HL-60/S4 treated with retinoic acid at 250 ng/mL for 4 days and 3 days (cell line): ENCODE results near the gene PSMA2.
"Not testable (repeated sequence)": the region's sequence is repeated elsewhere in the genome, so short reads cannot be mapped to it uniquely, and the experiment has no call there.

Source experiments
- in situ Hi-C: fragments of 300-500 bp; cut with MboI; formaldehyde crosslinking; loops from 2 replicates; pipeline ENCODE4 v1.7.0; 2022; ENCODE audit warnings: low sequenced_read_pairs

Gene PSMA2

DNA sequence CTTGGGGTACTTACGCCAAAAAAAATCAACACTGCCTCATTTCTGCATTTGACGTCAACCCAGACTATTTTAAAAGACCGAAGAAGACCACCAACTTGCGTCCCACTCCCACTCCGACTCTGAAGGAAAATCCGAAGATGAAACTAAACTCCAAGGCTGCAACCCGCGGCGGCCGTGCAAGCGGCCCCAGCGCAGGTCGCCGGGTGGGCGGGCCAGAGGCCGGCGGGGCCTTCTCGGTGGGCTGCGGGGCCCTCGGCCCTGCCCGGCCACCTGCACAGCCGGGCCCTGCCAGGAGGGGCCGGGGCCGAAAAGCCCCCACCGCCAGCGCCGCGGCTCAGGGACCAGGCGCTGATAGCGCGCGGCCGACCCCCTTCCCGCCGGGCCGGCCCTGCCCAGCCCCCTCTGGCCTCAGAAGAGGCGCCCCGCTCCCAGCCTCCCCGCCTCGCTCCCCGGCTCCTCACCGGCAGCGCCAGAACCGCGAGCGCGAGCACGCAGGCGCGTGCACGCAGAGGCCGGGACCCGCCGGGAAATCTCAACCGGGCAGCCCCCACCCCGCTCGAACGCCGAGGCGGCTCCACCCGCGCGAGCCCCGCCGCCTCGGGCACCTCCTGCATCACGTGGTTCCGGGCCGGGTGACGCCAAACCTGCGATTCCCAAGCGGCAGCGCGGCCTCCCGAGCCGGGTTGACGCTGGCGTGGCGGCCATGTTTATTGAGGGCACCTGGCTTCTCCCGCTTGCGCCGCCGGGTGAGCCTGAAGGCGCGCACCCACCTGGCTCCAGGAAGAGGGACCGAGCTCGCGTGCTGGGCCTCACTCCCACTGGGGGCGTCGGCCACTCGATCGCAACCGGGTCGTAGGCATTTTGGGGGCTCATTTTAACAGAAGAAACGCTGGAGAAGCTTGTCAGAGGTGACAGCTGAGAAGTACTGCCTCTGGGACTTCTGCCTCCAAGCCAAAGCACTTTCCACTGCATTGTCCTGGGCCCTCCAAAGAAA is 20.2 kb downstream of the PSMA2 start, which contains the start of gene C7orf25:
TSS of gene C7orf25 (minus strand) at position 617 of the 994 bp plus-strand sequence. CDS start 1,170 bp downstream, outside the sequence.
- in situ Hi-C loops = no loop called here

DNA sequence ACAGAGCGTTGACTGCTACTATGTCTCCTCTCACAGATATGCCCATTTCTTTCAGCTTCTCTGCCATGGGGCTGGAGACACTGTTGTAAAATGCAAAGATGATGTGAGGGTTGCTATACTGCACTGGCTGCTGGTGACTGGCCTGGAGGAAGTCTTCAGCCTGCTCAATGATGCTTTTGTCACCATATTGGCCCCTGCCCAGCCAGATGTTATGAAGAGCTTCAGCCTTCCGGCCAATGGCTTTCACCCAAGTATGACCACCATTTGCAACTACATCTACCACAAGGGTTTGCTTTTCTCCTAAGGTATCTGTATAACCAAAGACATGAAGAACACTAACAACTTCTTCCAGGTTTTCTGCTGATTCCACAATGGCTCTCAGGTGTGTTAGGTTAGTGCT is 21.7 kb downstream of the PSMA2 start:
- in situ Hi-C loops = no loop called here

DNA sequence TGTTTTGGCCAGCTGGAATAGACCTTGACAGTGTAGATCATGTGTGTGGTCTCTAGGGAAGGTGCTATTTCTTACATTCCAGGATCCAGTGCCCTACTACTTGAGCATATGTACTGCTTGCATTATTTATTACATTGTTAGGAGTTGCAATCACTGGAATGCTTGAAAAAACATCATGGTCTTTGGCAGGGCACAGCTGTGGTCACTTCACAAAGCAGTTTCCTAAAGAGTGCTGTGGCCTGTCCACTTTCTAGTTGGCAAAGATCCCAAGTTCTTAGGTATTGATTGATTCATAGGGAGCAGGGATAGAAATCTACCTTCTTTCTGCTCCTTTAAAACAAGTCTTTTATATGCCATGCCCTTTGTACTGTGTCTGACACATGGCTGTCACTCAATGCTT is 24.7 kb downstream of the PSMA2 start:
- in situ Hi-C loops = no loop called here

DNA sequence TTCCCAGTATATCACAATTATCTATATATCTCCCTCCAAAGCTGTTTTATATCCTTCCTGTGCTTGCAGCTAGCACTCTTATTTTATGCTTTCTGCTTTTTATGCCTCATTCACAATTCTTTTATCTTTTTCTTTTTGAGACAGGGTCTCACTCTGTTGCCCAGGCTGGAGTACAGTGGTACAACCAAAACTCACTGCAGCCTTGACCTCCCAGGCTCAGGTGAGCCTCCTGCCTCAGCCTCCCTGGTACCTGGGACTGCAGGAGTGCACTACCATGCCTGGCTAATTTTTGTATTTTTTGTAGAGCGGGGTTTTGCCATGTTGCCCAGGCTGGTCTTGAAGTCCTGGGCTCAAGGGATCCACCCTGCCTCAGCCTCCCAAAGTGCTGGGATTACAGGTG is 25.8 kb downstream of the PSMA2 start:
- in situ Hi-C loops = no loop called here

DNA sequence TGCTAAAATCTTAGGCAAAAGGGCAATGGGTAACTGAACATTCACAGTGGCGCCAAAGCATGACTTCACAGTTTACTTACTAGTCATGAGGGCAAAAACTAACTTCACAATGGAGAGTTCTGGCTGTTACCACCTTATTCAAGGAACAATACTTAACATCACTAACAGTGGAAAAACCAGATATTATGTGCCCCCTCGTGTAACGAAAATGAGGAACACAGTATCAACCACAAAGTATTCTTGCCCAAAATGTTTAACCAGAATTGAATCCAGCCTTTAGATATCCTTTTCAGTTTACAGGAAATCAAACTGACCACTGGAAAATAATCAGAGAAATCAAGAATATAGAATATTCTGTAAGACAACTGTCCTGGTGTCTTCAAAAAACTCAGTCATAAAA is 29.6 kb downstream of the PSMA2 start:
- in situ Hi-C loops = no loop called here

DNA sequence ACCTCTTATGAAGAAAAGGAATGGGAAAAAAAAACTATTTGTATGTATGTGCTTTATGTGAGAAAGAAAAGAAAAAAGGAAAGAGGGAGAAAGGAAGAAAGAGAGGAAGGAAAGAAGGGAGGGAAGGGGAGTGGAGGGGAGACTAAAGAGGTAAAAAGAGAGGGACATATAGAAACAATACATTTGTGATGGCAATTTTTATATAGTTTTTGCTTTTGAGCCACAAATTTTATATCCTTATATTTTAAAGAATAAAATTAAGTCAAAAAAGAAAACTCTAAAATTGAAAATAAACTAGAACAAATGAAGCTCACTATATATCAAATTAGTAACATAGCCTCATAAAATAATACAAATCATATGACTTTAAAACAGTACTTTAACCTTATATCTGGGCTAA is 31.1 kb downstream of the PSMA2 start:
- in situ Hi-C loops = no loop called here

DNA sequence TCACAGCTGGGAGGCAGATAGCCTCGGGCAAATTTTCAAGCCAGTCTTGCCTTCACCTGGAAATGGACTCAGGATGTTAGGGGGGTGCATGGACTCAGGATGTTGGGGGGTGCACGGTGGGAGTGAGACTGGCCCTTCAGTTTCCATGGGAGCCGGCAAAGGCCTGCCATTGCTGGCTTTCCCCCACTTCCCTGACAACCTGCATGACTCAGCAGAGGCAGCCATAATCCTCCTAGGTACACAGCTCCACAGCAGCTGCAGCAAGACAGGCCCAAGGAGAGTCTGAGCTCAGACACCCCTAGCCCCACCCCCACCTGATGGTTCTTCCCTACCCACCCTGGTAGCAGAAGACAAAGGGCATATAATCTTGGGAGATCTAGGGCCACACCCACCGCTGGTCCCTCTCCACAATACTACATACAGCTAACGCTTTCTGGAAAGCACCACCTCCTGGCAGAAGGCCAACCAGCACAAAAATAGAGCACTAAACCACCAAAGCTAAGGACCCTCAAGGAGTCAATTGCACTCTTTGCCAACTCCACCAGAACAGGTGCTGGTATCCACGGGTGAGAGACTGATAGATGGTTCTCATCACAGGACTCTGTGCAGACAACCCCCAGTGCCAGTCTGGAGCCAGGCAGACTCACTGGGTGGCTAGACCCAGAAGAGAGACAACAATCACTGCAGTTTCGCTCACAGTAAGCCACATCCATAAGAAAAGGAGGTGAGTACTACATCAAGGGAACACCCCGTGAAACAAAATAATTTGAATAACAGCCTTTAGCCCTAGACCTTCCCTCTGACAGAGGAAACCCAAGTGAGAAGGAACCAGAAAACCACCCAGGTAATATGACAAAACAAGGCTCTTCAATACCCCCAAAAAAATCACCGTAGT is 38.4 kb downstream of the PSMA2 start:
- in situ Hi-C loops = no loop called here

DNA sequence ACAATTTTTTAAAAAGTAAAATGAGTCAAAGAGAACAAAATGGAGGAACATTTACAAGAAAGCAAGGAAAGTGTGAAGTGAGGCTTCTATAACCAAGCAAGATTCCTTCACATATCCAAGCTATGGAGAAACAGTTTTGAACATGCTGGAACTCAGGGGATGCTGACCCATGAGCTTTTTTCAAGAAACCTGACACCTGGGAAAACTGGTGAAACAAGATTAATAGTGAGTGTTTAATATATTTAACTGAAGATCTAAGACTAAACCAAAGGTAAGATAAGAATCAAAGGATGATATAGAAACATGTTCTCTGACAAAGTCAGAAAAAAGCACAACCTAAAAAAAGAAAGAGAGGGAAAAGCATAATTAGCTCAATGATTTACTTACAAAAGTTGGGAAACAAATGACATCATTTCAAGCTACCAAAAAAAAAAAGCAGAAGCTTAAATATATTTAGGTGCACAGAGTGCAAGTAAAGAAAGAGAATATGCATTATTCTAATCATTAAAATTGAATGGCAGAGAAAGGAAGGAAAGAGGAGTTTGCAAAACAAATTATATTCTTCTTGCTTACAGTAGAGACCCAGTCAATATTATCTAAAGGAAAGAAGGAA is 45.0 kb downstream of the PSMA2 start:
- in situ Hi-C loops = no loop called here

DNA sequence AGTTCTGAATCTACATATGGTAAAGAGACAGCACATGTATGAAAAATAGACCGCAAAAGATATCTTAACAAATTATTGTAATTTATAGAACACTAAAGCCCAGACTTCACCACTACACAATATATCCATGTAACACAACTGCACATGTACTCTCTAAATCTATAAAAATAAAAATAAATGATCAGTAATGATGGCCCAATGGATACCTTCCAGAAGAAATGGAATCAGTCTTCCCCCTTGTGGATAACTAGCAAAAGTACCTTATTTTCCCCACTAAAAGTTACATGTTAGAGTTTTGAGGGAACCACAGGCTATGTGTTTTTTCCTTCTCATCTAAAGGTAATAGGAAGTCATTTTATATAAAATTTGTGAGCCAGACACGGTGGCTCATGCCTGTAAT is 45.8 kb downstream of the PSMA2 start:
- in situ Hi-C loops = no loop called here

DNA sequence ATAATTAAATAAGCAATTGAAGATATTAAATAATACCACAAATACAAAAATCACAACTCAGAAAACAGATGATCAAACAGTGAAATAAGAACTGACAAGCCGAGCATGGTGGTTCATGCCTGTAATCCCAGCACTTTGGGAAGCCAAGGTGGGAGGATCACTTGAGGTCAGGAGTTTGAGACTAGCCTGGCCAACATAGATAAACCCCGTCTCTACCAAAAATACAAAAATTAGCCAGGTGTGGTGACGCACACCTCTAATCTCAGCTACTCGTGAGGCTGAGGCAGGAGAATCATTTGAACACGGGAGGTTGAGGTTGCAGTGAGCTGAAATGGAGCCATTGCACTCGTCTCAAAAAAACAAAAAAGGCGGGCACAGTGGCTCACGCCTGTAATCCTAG is 46.8 kb downstream of the PSMA2 start:
- in situ Hi-C loops = not testable (repeated sequence)

DNA sequence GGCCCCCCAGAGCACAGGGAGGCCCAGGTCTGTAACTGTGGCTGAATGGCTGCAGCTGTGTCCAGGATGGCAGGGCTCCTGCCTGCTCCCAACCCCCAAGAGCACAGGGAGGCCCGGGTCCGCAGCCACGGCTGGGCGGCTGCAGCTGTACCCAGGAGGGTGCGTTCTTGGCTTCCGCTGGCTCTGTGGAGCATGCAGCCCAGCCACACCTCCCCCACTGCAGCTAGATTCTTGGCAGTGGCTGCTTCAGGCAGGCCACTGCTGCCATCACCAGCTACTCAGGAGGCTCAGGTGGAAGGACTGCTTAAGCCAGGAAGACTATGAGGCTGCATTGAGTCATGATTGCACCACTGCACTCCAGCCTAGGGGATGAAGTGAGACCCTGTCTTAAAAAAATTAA is 48.0 kb downstream of the PSMA2 start:
- in situ Hi-C loops = no loop called here

DNA sequence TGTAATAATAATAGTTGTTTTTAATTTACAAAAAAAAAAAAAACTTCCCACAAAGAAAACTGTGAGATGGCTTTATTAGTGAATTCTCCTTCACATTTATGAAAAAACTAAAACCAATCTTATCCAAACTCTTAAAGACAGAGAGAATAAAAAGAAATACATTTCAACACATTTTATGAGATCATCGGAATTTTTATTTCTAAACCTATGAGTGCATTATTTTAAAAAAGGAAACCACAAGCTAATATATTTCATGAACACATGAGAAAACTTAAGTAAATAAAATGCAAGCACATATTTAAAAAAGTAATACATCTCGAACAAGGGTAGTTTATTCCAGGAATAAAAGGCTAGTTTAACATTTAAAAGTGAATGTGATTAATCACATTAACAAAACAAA is 51.6 kb downstream of the PSMA2 start:
- in situ Hi-C loops = no loop called here

DNA sequence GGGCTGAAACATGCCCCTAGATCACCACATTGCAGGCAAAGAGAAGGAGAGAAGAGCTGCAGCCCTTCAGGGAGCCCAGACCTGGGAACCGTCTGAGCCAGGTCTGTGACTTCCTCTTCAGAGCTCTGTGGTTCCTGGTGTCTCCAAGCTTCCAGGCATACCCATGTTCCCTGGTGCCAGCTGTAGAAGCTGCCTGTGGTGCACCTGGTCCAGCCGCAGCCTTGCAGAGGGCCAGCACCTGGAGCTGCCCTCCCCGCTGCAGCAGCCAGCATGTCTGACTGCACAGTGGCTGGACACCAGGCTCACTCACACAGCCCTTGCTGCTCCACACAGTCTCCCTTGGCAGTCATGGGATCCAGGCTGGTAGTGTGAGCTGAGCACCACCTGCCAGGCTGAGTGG is 53.7 kb downstream of the PSMA2 start:
- in situ Hi-C loops = no loop called here

DNA sequence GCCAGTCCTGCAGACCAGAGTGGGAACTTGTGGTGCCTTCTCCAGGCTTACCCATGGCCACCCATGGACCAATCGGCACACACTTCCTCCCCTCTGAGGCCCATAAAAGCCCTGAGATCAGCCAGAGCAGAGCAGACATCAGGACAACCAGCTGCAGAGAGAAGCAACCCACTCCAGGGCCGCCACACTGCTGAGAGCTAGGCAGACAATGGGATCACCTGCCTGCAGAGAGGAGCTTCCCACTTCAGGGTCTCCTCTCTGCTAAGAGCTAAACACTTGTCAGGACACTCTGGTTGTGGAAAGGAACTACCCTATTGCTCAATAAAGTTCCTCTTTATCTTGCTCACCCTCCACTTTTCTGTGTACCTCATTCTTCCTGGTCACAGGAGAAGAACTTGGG is 54.1 kb downstream of the PSMA2 start:
- in situ Hi-C loops = no loop called here

DNA sequence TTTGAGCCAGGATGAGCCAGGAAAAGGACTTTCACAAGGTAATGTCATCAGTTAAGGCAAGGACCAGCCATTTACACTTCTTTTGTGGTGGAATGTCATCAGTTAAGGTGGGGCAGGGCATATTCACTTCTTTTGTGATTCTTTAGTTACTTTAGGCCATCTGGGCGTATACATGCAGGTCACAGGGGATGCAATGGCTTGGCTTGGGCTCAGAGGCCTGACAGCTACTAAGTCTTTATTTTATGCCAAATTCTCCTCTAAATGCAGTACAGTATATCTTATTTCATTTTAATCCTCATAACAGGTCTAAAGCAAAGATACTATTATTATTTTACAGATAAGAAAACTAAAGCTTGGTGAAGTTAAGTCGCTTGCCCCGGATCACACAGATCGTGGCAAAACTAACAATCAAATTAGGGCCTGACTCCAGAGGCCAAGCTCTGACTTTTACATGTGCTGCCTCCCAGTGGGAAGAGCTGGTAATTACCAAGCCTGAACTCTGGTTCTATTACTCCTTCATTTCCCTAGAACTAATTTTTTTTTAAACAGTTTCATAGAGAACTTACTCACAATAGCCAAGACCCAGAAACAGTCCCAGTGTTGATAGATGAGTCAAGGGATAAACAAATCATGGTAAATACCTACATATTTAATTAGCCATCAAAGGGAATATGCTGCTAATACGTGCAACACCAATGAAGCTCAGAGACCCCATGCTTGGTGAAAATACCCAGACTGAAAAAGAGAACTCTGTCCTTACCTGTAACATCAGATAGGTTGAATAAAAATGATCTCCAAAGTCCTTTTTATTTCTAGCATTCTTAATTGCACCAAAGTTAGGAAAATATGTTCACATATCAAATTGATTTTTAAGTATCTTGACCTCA is 55.5 kb downstream of the PSMA2 start:
- in situ Hi-C loops = no loop called here

DNA sequence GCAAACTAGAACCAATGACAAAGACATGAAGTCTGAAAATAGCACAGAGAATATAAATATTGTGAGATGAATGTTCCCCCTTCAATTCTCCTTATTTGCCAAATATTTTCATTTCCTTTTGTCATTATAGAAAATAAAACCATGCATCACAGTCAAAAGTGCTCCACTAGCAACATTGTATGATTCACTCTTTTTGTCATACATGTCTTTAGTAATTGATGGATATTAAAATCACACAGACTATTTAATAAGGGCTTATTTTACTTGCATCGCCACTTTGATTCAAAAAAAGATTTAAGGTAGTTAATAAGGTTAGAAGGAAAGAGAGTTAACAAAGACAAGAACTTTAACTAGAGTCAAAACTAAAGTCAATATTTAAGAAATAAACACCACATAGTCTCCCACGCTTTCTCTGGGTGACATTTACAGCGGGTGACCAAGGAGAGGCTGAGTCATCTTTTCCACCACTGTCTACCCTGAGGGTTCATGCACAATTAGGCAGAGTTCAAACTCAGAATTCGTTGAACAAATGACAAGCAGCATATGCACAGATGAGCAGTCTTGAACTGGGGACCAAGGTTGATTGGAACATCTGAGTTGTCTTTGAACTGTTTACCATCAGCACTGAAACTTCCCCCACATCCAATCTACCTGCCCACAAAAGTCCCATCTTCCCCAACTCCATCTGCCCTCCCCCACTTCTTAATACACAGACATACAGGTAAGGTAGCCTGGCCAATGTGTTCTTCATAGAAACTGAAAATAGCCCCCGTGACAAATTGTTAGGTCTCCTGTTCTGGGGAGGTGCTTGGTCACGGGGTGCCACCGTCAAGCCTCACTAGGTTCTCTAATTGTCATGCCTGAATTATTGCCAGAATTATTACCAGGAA is 62.6 kb downstream of the PSMA2 start:
- in situ Hi-C loops = no loop called here

DNA sequence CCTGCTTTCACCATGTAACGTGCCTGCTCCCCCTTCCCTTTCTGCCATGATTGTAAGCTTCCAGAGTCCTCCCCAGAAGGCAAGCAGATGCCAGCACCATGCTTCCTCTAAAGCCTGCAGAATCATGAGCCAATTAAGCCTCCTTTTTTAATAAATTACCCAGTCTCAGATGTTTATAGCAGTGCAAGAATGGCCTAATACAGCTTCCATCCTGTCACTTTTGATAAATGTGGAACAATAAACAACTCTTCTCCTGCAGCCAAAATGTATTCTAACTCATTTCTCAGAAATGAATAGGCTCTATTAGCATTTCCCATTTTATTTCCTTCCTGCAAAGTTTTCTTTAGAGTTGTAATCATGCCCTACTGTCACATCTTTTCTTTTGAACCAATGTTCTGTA is 63.5 kb downstream of the PSMA2 start:
- in situ Hi-C loops = no loop called here
